GM19468 (cell line): ENCODE results near the gene PCBP2.
"Not testable (repeated sequence)": the region's sequence is repeated elsewhere in the genome, so short reads cannot be mapped to it uniquely, and the experiment has no call there.

ENCODE experiments used
- ATAC-seq: cut with Tn5 transposase; IDR thresholded peaks from one replicate; pipeline ENCODE4 v1.9.1; 2021; ENCODE audit warnings: mild to moderate bottlenecking, moderate library complexity, moderate number of reproducible peaks; ENCODE audit not compliant: unreplicated experiment; ENCODE audit errors: extremely low read depth

The PCBP2 gene

GRCh38 chr12:53439582-53439981, 12.3 kb upstream of the PCBP2 start:
- not testable (repeated sequence) for ATAC-seq

GRCh38 chr12:53441040-53441833, 10.7 kb upstream of the PCBP2 start, which contains the start of gene PRR13:
Gene PRR13 (plus strand): TSS chr12:53441734. CDS start chr12:53442715, 981 bp downstream.
- peak; percentile 95 for ATAC-seq

GRCh38 chr12:53443955-53444354, 7.9 kb upstream of the PCBP2 start:
- no peak for ATAC-seq

- ATAC-seq: not testable (repeated sequence)
Observed at GRCh38 chr12:53444593-53445325, 7.1 kb upstream of the PCBP2 start.

GRCh38 chr12:53450936-53451335, 966 bp upstream of the PCBP2 start:
- no peak for ATAC-seq

- no peak for ATAC-seq
Observed at GRCh38 chr12:53452159-53453077, 516 bp downstream of the PCBP2 start.

- ATAC-seq: no peak
Observed at GRCh38 chr12:53453953-53454640, 2.2 kb downstream of the PCBP2 start.

GRCh38 chr12:53454707-53455106, 2.8 kb downstream of the PCBP2 start:
- ATAC-seq: no peak

- no peak for ATAC-seq
Observed at GRCh38 chr12:53456654-53457366, 4.9 kb downstream of the PCBP2 start.

- no peak for ATAC-seq
Observed at GRCh38 chr12:53459097-53459496, 7.2 kb downstream of the PCBP2 start.

GRCh38 chr12:53461059-53461458, 9.2 kb downstream of the PCBP2 start:
- ATAC-seq: no peak

GRCh38 chr12:53461591-53461990, 9.7 kb downstream of the PCBP2 start:
- ATAC-seq: no peak

GRCh38 chr12:53462935-53463334, 11.0 kb downstream of the PCBP2 start:
- no peak for ATAC-seq

GRCh38 chr12:53463802-53464560, 12.1 kb downstream of the PCBP2 start:
- ATAC-seq: no peak

- no peak for ATAC-seq
Observed at GRCh38 chr12:53464685-53465418, 12.9 kb downstream of the PCBP2 start.

GRCh38 chr12:53465679-53466078, 13.8 kb downstream of the PCBP2 start:
- ATAC-seq: no peak

- no peak for ATAC-seq
Observed at GRCh38 chr12:53466640-53467039, 14.7 kb downstream of the PCBP2 start.

GRCh38 chr12:53467082-53467481, 15.2 kb downstream of the PCBP2 start:
- no peak for ATAC-seq
